ENCODE results near the gene CDKAL1.

The CDKAL1 gene

DNA sequence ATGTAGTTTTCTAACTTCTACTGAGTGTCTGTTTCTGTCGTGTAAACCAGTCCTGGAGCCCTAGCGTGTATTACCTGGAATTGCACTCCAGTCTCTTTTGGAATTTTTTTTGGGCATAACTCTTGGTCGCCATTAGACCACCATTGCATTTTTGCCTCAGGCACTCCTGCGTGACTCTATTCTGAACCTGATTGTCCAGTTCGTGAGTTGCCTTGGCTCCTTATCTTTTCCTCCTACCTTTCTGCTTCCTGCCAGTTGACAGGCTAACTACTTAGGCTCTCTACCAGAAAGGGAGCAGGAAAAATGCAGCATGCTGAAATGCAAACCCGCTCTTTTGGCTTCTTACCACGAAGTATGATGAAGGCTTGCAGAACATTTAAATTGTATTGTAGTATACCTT is 568.4 kb downstream of the CDKAL1 start:
- Histone ChIP-seq H3K36me3 (ENCODE audit: control insufficient read depth, insufficient read depth, low read length) (no peaks in the 10 kb centered on the region), H3K27me3 (ENCODE audit: control insufficient read depth, insufficient read depth, low read length) (no peaks in the 10 kb centered on the region), H3K4me3 (ENCODE audit: low read depth, low read length) (no peak overlapping the region), H3K27ac (ENCODE audit: low read depth, low read length) (peak overlapping the region; percentile 50), H3K9me3 (ENCODE audit: control insufficient read depth, insufficient read depth, low read length) (no peaks in the 10 kb centered on the region), H3K4me1 (ENCODE audit: control insufficient read depth, insufficient read depth, low read length) (peaks cover 35% of the 10 kb centered on the region), H3K9ac (ENCODE audit: low read depth, low read length) (no peak overlapping the region)

DNA sequence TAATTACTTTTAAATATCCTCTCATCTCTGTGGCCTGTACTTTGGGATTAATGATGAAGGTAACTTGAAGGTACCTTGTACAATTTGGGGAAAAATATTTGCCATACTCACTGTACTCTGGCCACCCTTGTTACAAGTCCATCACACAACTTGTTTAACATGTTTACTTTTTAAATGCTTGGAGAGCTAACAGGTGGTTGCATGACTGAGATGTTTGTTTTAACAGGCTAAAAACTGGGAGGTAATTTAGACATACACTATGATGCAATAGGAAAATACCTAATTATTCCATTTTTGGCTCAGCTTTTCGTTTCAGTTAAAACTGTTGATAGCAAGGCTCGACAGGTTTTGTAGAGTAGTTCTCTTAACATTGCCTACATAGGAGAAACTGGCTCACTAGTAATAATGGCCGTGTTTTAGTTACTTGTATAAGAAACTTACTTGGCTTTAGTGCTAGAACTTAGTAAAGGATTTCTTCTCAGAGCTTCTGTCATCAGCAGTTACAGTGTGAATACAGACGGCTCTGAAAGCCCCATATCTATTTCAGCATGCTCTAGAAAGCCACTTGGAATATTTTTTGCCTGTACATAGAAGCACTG is 569.5 kb downstream of the CDKAL1 start:
- H3K27ac ChIP-seq (ENCODE audit: low read depth, low read length), result no peak overlapping the region
- no peaks in the 10 kb centered on the region for H3K27me3 ChIP-seq (ENCODE audit: control insufficient read depth, insufficient read depth, low read length)
- peaks cover 25% of the 10 kb centered on the region for H3K4me1 ChIP-seq (ENCODE audit: control insufficient read depth, insufficient read depth, low read length)
- H3K9me3 ChIP-seq (ENCODE audit: control insufficient read depth, insufficient read depth, low read length), result no peaks in the 10 kb centered on the region
- no peak overlapping the region for H3K9ac ChIP-seq (ENCODE audit: low read depth, low read length)
- no peak overlapping the region for H3K4me3 ChIP-seq (ENCODE audit: low read depth, low read length)
- H3K36me3 ChIP-seq (ENCODE audit: control insufficient read depth, insufficient read depth, low read length), result no peaks in the 10 kb centered on the region

DNA sequence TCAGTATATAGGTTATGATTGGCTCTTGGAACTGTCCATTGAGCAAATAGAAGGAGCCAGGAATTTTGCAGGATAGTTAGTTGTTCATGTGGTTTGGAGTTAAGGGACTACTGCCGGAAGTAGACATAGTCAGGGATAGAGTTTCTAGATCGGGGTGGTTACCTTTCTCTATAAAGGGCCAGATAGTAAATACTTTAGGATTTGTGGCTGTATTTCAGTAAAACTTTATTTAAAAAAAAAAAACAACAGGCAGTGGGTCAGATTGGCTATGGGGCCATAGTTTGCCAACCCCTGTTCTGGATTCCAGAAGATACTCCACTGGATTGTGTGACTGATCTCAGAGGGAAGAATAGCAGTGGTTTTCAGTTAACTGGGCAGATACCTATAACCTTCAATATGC is 570.0 kb downstream of the CDKAL1 start:
- H3K36me3 ChIP-seq (ENCODE audit: control insufficient read depth, insufficient read depth, low read length), result no peaks in the 10 kb centered on the region
- H3K9ac ChIP-seq (ENCODE audit: low read depth, low read length), result no peak overlapping the region
- H3K27ac ChIP-seq (ENCODE audit: low read depth, low read length), result no peak overlapping the region
- no peaks in the 10 kb centered on the region for H3K27me3 ChIP-seq (ENCODE audit: control insufficient read depth, insufficient read depth, low read length)
- H3K4me3 ChIP-seq (ENCODE audit: low read depth, low read length), result no peak overlapping the region
- H3K9me3 ChIP-seq (ENCODE audit: control insufficient read depth, insufficient read depth, low read length), result no peaks in the 10 kb centered on the region
- H3K4me1 ChIP-seq (ENCODE audit: control insufficient read depth, insufficient read depth, low read length), result peaks cover 21% of the 10 kb centered on the region

DNA sequence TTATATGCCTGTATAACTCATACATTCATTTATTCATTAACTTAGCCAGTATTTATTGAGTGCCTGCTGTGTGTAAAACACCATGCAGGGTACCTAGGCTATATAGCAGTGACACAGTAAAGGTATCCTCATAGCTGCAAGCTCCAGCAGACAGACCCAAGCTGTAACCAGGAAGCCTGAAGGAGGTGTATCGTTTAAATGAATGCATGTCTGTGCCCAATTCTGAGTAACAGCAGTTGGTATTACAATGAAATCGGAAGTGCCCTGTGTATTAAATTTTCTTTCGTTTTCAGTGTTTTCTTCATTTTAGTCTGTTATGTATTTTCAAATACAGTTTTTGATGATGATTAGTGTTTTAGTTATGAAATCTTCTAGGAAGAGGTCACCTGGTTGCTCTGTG is 573.5 kb downstream of the CDKAL1 start:
- H3K9me3 ChIP-seq (ENCODE audit: control insufficient read depth, insufficient read depth, low read length), result no peaks in the 10 kb centered on the region
- peaks cover 27% of the 10 kb centered on the region for H3K4me1 ChIP-seq (ENCODE audit: control insufficient read depth, insufficient read depth, low read length)
- no peak overlapping the region for H3K4me3 ChIP-seq (ENCODE audit: low read depth, low read length)
- H3K27ac ChIP-seq (ENCODE audit: low read depth, low read length), result no peak overlapping the region
- H3K9ac ChIP-seq (ENCODE audit: low read depth, low read length), result no peak overlapping the region
- H3K36me3 ChIP-seq (ENCODE audit: control insufficient read depth, insufficient read depth, low read length), result no peaks in the 10 kb centered on the region
- no peaks in the 10 kb centered on the region for H3K27me3 ChIP-seq (ENCODE audit: control insufficient read depth, insufficient read depth, low read length)

DNA sequence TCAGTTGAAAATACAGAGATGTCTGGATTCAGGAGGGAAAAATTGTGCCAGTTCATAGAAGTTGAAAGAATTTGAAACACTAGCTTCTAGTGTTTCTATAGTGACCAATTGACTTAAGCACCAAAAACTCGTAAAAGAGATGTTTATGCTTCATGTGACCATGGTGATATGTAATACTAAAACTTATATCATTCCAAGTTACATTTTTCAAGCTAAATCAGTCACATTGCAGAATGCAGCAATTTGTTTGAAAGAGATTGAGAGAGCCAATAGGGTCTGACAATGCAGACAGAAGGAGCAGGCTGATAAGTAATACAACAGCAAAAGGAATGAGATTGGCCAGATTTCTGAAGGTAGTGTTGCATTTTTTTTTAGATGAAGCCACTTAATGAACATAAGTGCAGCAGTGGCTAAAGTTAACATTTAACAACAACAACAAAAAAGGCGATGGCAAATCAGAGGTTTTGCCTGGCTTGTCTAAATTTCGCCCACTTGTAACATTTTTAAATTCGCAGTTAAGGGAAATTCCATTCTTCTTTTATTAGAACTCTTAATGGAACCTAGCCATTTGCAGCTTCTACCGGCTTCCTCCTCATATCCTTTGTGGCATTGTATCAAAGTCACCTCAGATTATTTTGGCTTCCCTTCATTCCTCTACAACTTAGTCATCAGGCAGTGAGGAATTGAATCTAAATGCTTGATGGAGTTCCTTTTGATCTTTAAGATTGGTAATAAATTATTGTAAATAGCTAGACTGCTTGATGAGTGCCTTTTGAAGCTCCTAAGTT is 575.3 kb downstream of the CDKAL1 start:
- Histone ChIP-seq H3K4me1 (ENCODE audit: control insufficient read depth, insufficient read depth, low read length) (peaks cover 26% of the 10 kb centered on the region), H3K27me3 (ENCODE audit: control insufficient read depth, insufficient read depth, low read length) (no peaks in the 10 kb centered on the region), H3K9me3 (ENCODE audit: control insufficient read depth, insufficient read depth, low read length) (no peaks in the 10 kb centered on the region), H3K36me3 (ENCODE audit: control insufficient read depth, insufficient read depth, low read length) (no peaks in the 10 kb centered on the region), H3K4me3 (ENCODE audit: low read depth, low read length) (no peak overlapping the region), H3K27ac (ENCODE audit: low read depth, low read length) (peak overlapping the region; percentile 62), H3K9ac (ENCODE audit: low read depth, low read length) (no peak overlapping the region)

DNA sequence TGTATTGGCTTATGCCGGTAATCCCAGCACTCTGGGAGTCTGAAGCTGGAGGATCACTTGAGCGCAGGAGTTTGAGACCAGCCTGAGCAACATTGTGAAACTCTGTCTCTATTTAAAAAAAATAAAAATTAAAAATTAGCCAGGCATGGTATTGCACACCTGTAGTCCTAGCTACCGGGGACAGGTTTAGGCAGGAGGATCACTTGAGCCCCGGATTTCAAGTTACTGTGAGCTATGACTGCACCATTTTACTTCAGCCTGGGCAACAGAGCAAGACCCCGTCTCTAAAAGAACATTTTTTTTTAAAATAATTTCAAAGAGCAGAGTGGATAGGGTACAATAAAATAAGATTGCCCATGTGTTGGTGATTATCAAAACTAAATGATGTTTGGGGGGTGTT is 576.4 kb downstream of the CDKAL1 start:
- Histone ChIP-seq H3K27me3 (ENCODE audit: control insufficient read depth, insufficient read depth, low read length) (no peaks in the 10 kb centered on the region), H3K9me3 (ENCODE audit: control insufficient read depth, insufficient read depth, low read length) (no peaks in the 10 kb centered on the region), H3K27ac (ENCODE audit: low read depth, low read length) (peak overlapping the region; percentile 78), H3K4me1 (ENCODE audit: control insufficient read depth, insufficient read depth, low read length) (peaks cover 33% of the 10 kb centered on the region), H3K4me3 (ENCODE audit: low read depth, low read length) (no peak overlapping the region), H3K9ac (ENCODE audit: low read depth, low read length) (no peak overlapping the region), H3K36me3 (ENCODE audit: control insufficient read depth, insufficient read depth, low read length) (no peaks in the 10 kb centered on the region)

DNA sequence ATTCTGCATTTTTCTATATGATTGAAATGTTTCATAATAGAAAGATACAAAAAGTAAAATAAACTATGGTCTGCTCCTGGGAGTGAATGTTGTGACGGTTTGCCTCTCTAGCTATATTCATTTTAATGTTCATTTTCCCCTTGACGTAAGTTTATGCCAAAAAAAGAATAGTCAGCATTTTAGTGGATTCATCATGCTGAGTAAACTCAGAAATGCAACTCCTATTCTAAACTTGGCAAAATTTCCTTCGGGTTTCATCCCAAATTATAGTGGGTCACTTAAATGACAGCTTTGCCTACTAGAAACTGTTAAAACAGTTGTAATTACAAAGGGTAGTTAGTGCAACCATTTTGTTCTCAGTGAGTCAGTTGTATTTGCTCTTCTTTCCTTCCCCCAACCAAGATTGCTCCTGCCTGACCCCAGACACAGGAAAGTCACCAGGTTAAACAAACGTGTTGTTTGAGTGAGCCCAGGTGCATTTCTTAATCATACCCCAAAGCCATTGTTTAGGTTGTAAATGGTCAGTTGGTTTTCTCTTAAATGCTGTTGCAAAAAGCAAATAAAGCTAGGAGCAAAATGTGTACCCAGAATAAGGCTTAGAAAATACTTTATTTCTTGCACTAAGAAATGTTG is 577.0 kb downstream of the CDKAL1 start:
- Histone ChIP-seq H3K36me3 (ENCODE audit: control insufficient read depth, insufficient read depth, low read length) (no peaks in the 10 kb centered on the region), H3K4me1 (ENCODE audit: control insufficient read depth, insufficient read depth, low read length) (peaks cover 34% of the 10 kb centered on the region), H3K9ac (ENCODE audit: low read depth, low read length) (no peak overlapping the region), H3K27ac (ENCODE audit: low read depth, low read length) (peak overlapping the region; percentile 78), H3K9me3 (ENCODE audit: control insufficient read depth, insufficient read depth, low read length) (no peaks in the 10 kb centered on the region), H3K27me3 (ENCODE audit: control insufficient read depth, insufficient read depth, low read length) (no peaks in the 10 kb centered on the region), H3K4me3 (ENCODE audit: low read depth, low read length) (no peak overlapping the region)

DNA sequence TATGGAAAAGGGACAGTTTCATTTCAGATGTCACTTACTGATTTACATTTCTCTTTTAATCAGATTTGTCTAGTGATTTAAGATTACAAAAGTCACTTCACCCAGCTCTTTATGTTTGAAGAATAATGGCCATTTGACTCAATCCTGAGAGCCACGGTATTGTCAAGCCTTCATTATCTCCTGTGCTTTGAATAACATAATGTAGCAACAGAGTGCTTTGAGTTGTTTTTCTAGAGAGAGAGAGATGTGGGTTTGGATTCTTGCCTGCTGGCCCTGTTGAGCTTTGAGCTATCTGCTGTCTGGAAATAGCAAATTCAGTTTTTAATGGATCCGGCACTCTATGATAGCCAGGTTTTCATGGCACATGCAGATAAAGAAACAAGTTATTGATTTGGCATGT is 580.9 kb downstream of the CDKAL1 start:
- H3K4me3 ChIP-seq (ENCODE audit: low read depth, low read length), result no peak overlapping the region
- no peaks in the 10 kb centered on the region for H3K9me3 ChIP-seq (ENCODE audit: control insufficient read depth, insufficient read depth, low read length)
- H3K27me3 ChIP-seq (ENCODE audit: control insufficient read depth, insufficient read depth, low read length), result no peaks in the 10 kb centered on the region
- no peak overlapping the region for H3K27ac ChIP-seq (ENCODE audit: low read depth, low read length)
- H3K4me1 ChIP-seq (ENCODE audit: control insufficient read depth, insufficient read depth, low read length), result peaks cover 30% of the 10 kb centered on the region
- no peak overlapping the region for H3K9ac ChIP-seq (ENCODE audit: low read depth, low read length)
- H3K36me3 ChIP-seq (ENCODE audit: control insufficient read depth, insufficient read depth, low read length), result no peaks in the 10 kb centered on the region

DNA sequence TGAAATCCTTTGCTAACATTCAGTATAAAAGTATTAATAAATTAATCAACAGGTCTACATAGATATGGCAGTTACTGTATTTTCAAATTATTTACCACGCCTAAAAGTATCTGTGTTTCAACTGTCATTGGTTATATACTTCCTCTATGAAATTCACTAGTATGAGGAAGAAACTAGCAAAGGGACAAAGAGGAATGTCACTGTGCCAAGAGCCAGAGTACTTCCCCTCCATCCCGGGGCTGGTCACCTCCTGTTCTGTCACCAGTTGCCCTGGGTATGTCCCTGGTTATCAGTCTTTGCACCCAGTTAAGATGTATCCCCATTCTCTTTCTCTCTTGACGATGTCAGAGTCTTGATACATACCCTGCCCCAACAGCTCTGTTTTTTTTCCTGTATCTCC is 582.5 kb downstream of the CDKAL1 start:
- Histone ChIP-seq H3K36me3 (ENCODE audit: control insufficient read depth, insufficient read depth, low read length) (no peaks in the 10 kb centered on the region), H3K9ac (ENCODE audit: low read depth, low read length) (no peak overlapping the region), H3K4me3 (ENCODE audit: low read depth, low read length) (no peak overlapping the region)

DNA sequence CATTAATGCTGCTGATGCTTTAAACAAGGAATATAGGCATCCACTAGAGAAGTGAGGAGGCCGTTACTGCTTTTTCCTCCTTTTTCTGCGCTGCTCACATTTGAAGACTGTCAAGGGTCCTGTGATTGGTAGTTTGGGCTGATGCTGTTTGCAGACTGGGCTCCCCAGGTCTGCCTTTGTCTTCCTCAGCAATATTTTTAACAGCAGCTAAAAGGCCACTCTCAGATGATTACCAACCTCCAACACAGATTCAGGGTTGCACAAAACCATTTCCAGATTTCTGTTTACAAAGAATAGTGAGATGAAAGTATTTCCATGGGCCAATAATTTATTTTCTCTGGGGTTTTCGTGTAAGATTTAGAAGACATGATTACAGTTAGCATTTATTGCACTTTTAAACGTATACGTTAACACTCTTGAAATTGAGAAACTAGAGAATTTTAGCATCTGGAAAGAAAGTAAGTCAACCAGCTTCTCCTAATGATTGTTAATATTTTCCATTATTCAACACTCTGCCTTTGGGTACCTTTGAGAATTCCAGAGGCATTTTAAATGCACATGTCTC is 584.0 kb downstream of the CDKAL1 start:
- H3K27me3 ChIP-seq (ENCODE audit: control insufficient read depth, insufficient read depth, low read length), result no peaks in the 10 kb centered on the region
- no peaks in the 10 kb centered on the region for H3K36me3 ChIP-seq (ENCODE audit: control insufficient read depth, insufficient read depth, low read length)
- peaks cover 13% of the 10 kb centered on the region for H3K4me1 ChIP-seq (ENCODE audit: control insufficient read depth, insufficient read depth, low read length)
- no peak overlapping the region for H3K27ac ChIP-seq (ENCODE audit: low read depth, low read length)
- H3K9me3 ChIP-seq (ENCODE audit: control insufficient read depth, insufficient read depth, low read length), result no peaks in the 10 kb centered on the region
- no peak overlapping the region for H3K4me3 ChIP-seq (ENCODE audit: low read depth, low read length)
- H3K9ac ChIP-seq (ENCODE audit: low read depth, low read length), result no peak overlapping the region

More for the DNA sequence above, 582.5 kb downstream of the CDKAL1 start:
- H3K27me3 ChIP-seq (ENCODE audit: control insufficient read depth, insufficient read depth, low read length), result no peaks in the 10 kb centered on the region
- H3K4me1 ChIP-seq (ENCODE audit: control insufficient read depth, insufficient read depth, low read length), result peaks cover 19% of the 10 kb centered on the region
- no peaks in the 10 kb centered on the region for H3K9me3 ChIP-seq (ENCODE audit: control insufficient read depth, insufficient read depth, low read length)
- no peak overlapping the region for H3K27ac ChIP-seq (ENCODE audit: low read depth, low read length)

DNA sequence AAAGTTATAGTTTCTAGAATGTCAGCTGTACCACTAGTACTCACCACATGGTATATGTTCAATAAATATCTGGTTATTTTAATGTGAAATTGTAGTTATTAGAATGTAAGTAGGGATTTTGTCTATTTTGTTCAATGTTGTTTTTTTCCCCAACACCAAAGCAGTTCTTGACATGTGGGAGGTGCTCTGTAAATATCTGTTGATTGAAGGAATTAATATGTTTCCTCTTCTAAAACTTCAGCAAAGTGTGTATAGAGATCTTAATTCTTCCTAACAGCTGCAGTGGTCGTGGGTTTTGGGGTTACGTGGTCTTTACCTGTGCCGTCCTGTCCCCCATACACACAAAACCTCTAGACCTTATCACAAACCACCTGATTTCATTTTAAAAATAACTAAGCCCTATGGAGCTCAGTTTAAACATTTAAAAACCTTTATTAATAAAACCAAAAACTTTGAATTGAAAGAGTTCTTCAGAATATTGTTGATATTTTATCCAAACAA is 587.4 kb downstream of the CDKAL1 start:
- no peaks in the 10 kb centered on the region for H3K27me3 ChIP-seq (ENCODE audit: control insufficient read depth, insufficient read depth, low read length)
- no peak overlapping the region for H3K9ac ChIP-seq (ENCODE audit: low read depth, low read length)
- no peak overlapping the region for H3K4me3 ChIP-seq (ENCODE audit: low read depth, low read length)
- no peak overlapping the region for H3K27ac ChIP-seq (ENCODE audit: low read depth, low read length)
- H3K4me1 ChIP-seq (ENCODE audit: control insufficient read depth, insufficient read depth, low read length), result peaks cover 4% of the 10 kb centered on the region; the same call in 1 of the 2 replicates
- H3K9me3 ChIP-seq (ENCODE audit: control insufficient read depth, insufficient read depth, low read length), result no peaks in the 10 kb centered on the region
- no peaks in the 10 kb centered on the region for H3K36me3 ChIP-seq (ENCODE audit: control insufficient read depth, insufficient read depth, low read length)

Measured in HUES48 (cell line).